Endothelial cell of umbilical vein (primary cell): Measurements from ENCODE around the gene INTS4. TPM values are rescaled to one million over a fixed set of nuclear protein-coding genes. Genes with fewer than 3 reads are reported as not detected.

ENCODE experiments used
- BruUV-seq: library from RNA; stranded (reverse); fragments of 400-500 nt; replicated peaks from 2 replicates; lab custom pipeline; 2021; lab: Mats Ljungman, UMichigan
- CTCF ChIA-PET: fragments of 300-600, 350-600 bp; sonication (Branson Sonifier 250); formaldehyde crosslinking; loops from one replicate; lab custom pipeline; 2021; ENCODE audit warnings: antibody characterized with exemption, inconsistent platforms; lab: Charles Lee
- POLR2A ChIA-PET: fragments of 300-600, 350-600 bp; sonication (Branson Sonifier 250); formaldehyde crosslinking; loops from one replicate; lab custom pipeline; 2021; ENCODE audit warnings: antibody characterized with exemption, inconsistent platforms; lab: Charles Lee
- DNase-seq: peaks from one replicate; pipeline ENCODE4 v3.0.0-alpha.2; 2011; ENCODE audit warnings: low read depth, low spot score
- FAIRE-seq: peaks from 2 replicates; lab custom pipeline; 2011; peaks lifted over from hg19 to GRCh38; lab: Jason Lieb, UNC
- H2AFZ ChIP-seq: 2 replicates; pipeline ENCODE4 v1.6.0; 2012; ENCODE audit warnings: low read depth, low read length, control low read depth, inconsistent platforms
- H3K27ac ChIP-seq: 2 replicates; pipeline ENCODE4 v1.5.1; 2011; ENCODE audit warnings: low read depth, mild to moderate bottlenecking, control low read depth, low read length, moderate library complexity; ENCODE audit not compliant: insufficient read depth
- H3K27me3 ChIP-seq, 2 experiments: 2 replicates each; pipeline versions ENCODE4 v1.6.0 to v1.6.1; 2011; ENCODE audit warnings: low read length in 2 of 2, mixed read lengths in 1 of 2; ENCODE audit not compliant: control insufficient read depth in 2 of 2, insufficient read depth in 2 of 2
- H3K36me3 ChIP-seq, 2 experiments: 2 replicates in 1 of 2; 3 replicates in 1 of 2; pipeline ENCODE4 v1.5.1; 2011; ENCODE audit warnings: low read length in 2 of 2, mild to moderate bottlenecking in 1 of 2, moderate library complexity in 1 of 2; ENCODE audit not compliant: control insufficient read depth in 2 of 2, insufficient read depth in 2 of 2; ENCODE audit errors: extremely low read depth in 1 of 2
- H3K4me1 ChIP-seq: 3 replicates; pipeline ENCODE4 v1.5.1; 2011; ENCODE audit warnings: mild to moderate bottlenecking, low read length; ENCODE audit not compliant: control insufficient read depth, insufficient read depth; ENCODE audit errors: extremely low read depth
- H3K4me2 ChIP-seq: 2 replicates; pipeline ENCODE4 v1.6.1; 2011; ENCODE audit warnings: low read length, control low read depth, mixed read lengths; ENCODE audit not compliant: insufficient read depth
- H3K4me3 ChIP-seq, 3 experiments: fragments of 200-600 bp in 1 of 3; sonication (generic), shearing (Covaris generic) in 1 of 3; replicated peaks in 1 of 3; 2 replicates each; pipeline ENCODE4 v1.5.1; 2011 to 2016; ENCODE audit warnings: control low read depth in 3 of 3, low read length in 3 of 3, mild to moderate bottlenecking in 2 of 3, inconsistent platforms in 1 of 3, low read depth in 1 of 3, moderate library complexity in 1 of 3; ENCODE audit not compliant: insufficient read depth in 1 of 3
- H3K79me2 ChIP-seq: 2 replicates; pipeline ENCODE4 v1.6.0; 2012; ENCODE audit warnings: low read length, inconsistent platforms; ENCODE audit not compliant: control insufficient read depth, insufficient read depth
- H3K9ac ChIP-seq: replicated peaks from 2 replicates; pipeline ENCODE3; 2011; ENCODE audit warnings: low read length, control low read depth; ENCODE audit not compliant: insufficient read depth; ENCODE audit errors: extremely low read depth
- H3K9me1 ChIP-seq: replicated peaks from 3 replicates; pipeline ENCODE4 v1.6.0; 2011; ENCODE audit warnings: mild to moderate bottlenecking, low read length; ENCODE audit not compliant: control insufficient read depth, insufficient read depth; ENCODE audit errors: extremely low read depth
- H3K9me3 ChIP-seq: replicated peaks from 2 replicates; pipeline ENCODE4 v1.5.1; 2012; ENCODE audit warnings: low read length, inconsistent platforms; ENCODE audit not compliant: control insufficient read depth, insufficient read depth
- H4K20me1 ChIP-seq: replicated peaks from 2 replicates; pipeline ENCODE3; 2011; ENCODE audit warnings: mild to moderate bottlenecking, low read length; ENCODE audit not compliant: control insufficient read depth, insufficient read depth; ENCODE audit errors: extremely low read depth
- EZH2 ChIP-seq: IDR thresholded peaks from 2 replicates; pipeline ENCODE4 v1.6.1; 2012; ENCODE audit warnings: borderline replicate concordance, low read depth, mild to moderate bottlenecking, moderate library complexity, low read length, inconsistent platforms; ENCODE audit not compliant: severe bottlenecking
- FOS ChIP-seq: IDR thresholded peaks from 2 replicates; pipeline ENCODE4 v1.6.1; 2011; ENCODE audit warnings: mild to moderate bottlenecking, low read length, moderate library complexity, borderline replicate concordance; ENCODE audit not compliant: insufficient read depth
- GATA2 ChIP-seq: IDR thresholded peaks from 2 replicates; pipeline ENCODE4 v1.7.0; 2011; ENCODE audit warnings: low read depth, mild to moderate bottlenecking, moderate library complexity, mixed read lengths, low read length; ENCODE audit not compliant: insufficient read length, insufficient read depth
- JUN ChIP-seq: IDR thresholded peaks from 2 replicates; pipeline ENCODE4 v1.6.1; 2011; ENCODE audit warnings: borderline replicate concordance, low read depth; ENCODE audit not compliant: insufficient read length, insufficient read depth
- MYC ChIP-seq: IDR thresholded peaks from one replicate; pipeline ENCODE4 v1.6.1; 2011; ENCODE audit warnings: mild to moderate bottlenecking, low read depth, low read length
- POLR2A ChIP-seq: IDR thresholded peaks from 2 replicates; pipeline ENCODE4 v1.6.1; 2012; ENCODE audit warnings: low read depth, mild to moderate bottlenecking, control low read depth, low read length
- POLR2AphosphoS5 ChIP-seq: IDR thresholded peaks from 2 replicates; pipeline ENCODE4 v1.6.1; 2012; ENCODE audit warnings: low read depth, mild to moderate bottlenecking, control low read depth, low read length, moderate library complexity; ENCODE audit not compliant: insufficient read depth
- dilution Hi-C: fragments of 300-500 bp; cut with MboI; formaldehyde crosslinking; loops from one replicate; pipeline ENCODE4 v1.15.0; 2019; ENCODE audit warnings: low sequenced_read_pairs; ENCODE audit not compliant: extremely low pct_ligation_motif_present
- intact Hi-C: fragments of 100-400 bp; cut with micrococcal nuclease; formaldehyde crosslinking; loops from one replicate; pipeline ENCODE4 v1.10.0; 2022
- polyA plus RNA-seq, 4 experiments: library from polyadenylated mRNA; depleted of rRNA in 3 of 4; stranded (reverse) in 3 of 4; unstranded in 1 of 4; fragments of >200 nt; gene quantifications; 2 replicates each; pipeline versions ENCODE4 v1.2.1 to v1.2.3, GENCODE V29; 2011 to 2012; ENCODE audit warnings: missing spikeins in 1 of 4
- total RNA-seq: library from RNA; stranded (reverse); gene quantifications from 2 replicates; pipeline ENCODE4 v1.2.3, GENCODE V29; 2021
- TF ChIP-seq, protein P1 (sequence below): IDR thresholded peaks from 2 replicates; pipeline ENCODE4 v1.6.1; 2011; ENCODE audit not compliant: insufficient read depth, insufficient read length
- TF ChIP-seq, protein P2 (sequence below), 2 donors: IDR thresholded peaks; 1 replicate in 1 of 2; 2 replicates in 1 of 2; pipeline ENCODE4 v1.5.1; 2011; ENCODE audit warnings: low read length in 2 of 2, mild to moderate bottlenecking in 2 of 2, moderate library complexity in 2 of 2, control low read depth in 1 of 2, inconsistent platforms in 1 of 2, low read depth in 1 of 2; ENCODE audit not compliant: insufficient read depth in 1 of 2; ENCODE audit errors: extremely low read depth in 1 of 2

INTS4 gene
- total and polyA plus RNA-seq, 2 donors (not counting 3 experiments of a cell fraction or from before 2014, with no cell fraction given) = 29.2 to 37.8 TPM

DNA sequence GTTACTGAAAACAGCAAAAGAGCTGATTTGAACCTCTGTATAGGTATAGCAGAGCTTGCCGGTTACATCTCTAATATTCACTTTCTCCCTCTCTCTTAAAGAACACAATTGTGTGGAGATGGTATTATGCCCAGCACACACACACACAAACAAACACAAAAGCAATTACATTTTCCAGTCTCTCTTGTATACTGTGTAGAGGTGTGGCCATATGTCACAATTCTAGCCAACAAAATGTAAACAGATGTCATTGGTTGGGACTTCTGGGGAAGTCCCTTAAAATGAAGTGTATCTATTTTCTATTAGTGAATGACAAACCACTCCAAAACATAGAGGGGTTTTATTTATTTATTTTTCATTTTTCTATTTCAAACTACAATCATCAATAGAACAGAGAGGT, 15.8 kb upstream of the INTS4 start:
- Histone ChIP-seq H3K4me3 (no peak overlapping the region), H3K4me1 (no peaks in the 10 kb centered on the region), H4K20me1 (no peaks in the 10 kb centered on the region), H3K9me3 (no peaks in the 10 kb centered on the region), H3K4me2 (no peak overlapping the region), H3K9me1 (no peaks in the 10 kb centered on the region), H3K36me3 (no peaks in the 10 kb centered on the region), H3K27ac (no peak overlapping the region), H3K27me3 (no peaks in the 10 kb centered on the region), H3K79me2 (no peaks in the 10 kb centered on the region), H3K9ac (no peak overlapping the region), H2AFZ (no peak overlapping the region)
- CTCF ChIA-PET = interaction anchor here (1.1 kb wide), 1 partner anchor 10 kb away, joined by 4 read pairs; no protein-coding TSS in a partner anchor
- DNase-seq (no peak), FAIRE-seq (no peak)
- no TSS peak for BruUV-seq
- dilution Hi-C loops (no loop called here), intact Hi-C loops (no loop called here)
- no peak for TF ChIP-seq EZH2
- no peak for TF ChIP-seq MYC
- TF ChIP-seq, protein P1, sequence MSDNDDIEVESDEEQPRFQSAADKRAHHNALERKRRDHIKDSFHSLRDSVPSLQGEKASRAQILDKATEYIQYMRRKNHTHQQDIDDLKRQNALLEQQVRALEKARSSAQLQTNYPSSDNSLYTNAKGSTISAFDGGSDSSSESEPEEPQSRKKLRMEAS = no peak
- no peak for TF ChIP-seq JUN
- TF ChIP-seq, protein P2, sequence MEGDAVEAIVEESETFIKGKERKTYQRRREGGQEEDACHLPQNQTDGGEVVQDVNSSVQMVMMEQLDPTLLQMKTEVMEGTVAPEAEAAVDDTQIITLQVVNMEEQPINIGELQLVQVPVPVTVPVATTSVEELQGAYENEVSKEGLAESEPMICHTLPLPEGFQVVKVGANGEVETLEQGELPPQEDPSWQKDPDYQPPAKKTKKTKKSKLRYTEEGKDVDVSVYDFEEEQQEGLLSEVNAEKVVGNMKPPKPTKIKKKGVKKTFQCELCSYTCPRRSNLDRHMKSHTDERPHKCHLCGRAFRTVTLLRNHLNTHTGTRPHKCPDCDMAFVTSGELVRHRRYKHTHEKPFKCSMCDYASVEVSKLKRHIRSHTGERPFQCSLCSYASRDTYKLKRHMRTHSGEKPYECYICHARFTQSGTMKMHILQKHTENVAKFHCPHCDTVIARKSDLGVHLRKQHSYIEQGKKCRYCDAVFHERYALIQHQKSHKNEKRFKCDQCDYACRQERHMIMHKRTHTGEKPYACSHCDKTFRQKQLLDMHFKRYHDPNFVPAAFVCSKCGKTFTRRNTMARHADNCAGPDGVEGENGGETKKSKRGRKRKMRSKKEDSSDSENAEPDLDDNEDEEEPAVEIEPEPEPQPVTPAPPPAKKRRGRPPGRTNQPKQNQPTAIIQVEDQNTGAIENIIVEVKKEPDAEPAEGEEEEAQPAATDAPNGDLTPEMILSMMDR (IDR thresholded peaks at IDR 0.05; ENCODE audit: extremely low read depth in 1 of 2, insufficient read depth in 1 of 2, low read depth in 1 of 2, low read length in 2 of 2) = no peak
- POLR2A ChIA-PET = no interaction called here

DNA sequence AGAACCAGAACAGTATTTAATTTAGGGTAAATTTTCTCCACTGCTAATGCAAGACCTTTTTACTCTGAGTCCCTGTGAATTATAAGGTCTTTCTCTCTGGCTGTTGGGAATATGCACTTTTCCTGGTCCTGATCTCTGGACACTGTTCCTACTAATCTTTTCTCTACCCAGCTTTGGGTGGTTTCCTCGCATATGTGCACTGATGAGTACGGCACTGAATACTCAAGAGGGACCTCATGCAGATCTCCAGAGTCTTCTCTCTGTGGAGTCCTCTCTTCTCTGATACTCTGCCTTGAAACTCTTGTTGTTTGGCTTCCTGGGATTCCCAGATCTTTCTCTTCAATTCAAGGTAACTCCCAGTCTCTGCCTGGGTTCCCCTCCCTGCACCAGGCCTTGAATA, 14.6 kb upstream of the INTS4 start:
- dilution Hi-C loops = no loop called here
- Histone ChIP-seq H3K4me2 (no peak overlapping the region), H3K79me2 (no peaks in the 10 kb centered on the region), H2AFZ (no peak overlapping the region), H4K20me1 (no peaks in the 10 kb centered on the region), H3K9me1 (no peaks in the 10 kb centered on the region), H3K9me3 (no peaks in the 10 kb centered on the region), H3K27ac (no peak overlapping the region), H3K4me1 (no peaks in the 10 kb centered on the region), H3K4me3 (no peak overlapping the region), H3K27me3 (peaks cover 0 to 2% of the 10 kb centered on the region in 2 experiments), H3K36me3 (no peaks in the 10 kb centered on the region), H3K9ac (no peak overlapping the region)
- intact Hi-C loops = no loop called here
- CTCF ChIA-PET = interaction anchor here (0.6 to 1.7 kb wide), 3 partner anchors 9 to 39 kb away, joined by 3 to 9 read pairs (median 4); no protein-coding TSS in a partner anchor
- DNase-seq (no peak), FAIRE-seq (no peak)
- POLR2A ChIA-PET = no interaction called here
- no peak for TF ChIP-seq GATA2
- TF ChIP-seq, protein P1 = no peak
- no peak for TF ChIP-seq POLR2AphosphoS5
- no peak for TF ChIP-seq FOS
- TF ChIP-seq, protein P2 (IDR thresholded peaks at IDR 0.05; ENCODE audit: extremely low read depth in 1 of 2, insufficient read depth in 1 of 2, low read depth in 1 of 2, low read length in 2 of 2) = no peak
- no peak for TF ChIP-seq POLR2A
- TF ChIP-seq EZH2 = no peak
- no peak for TF ChIP-seq MYC
- TF ChIP-seq JUN = no peak
- no TSS peak for BruUV-seq
